Bronchial smooth muscle cell (primary cell): Measurements from ENCODE around the gene FGFBP3. TPM values are rescaled to one million over a fixed set of nuclear protein-coding genes. Genes with fewer than 3 reads are reported as not detected.

Source experiments
- total RNA-seq: library from RNA; depleted of rRNA; stranded (reverse); fragments of >200 nt; gene quantifications from 2 replicates; pipeline ENCODE4 v1.2.1, GENCODE V29; 2014

FGFBP3 gene
- 0.17 and 0.47 TPM in 2 replicates for total RNA-seq

GRCh38 chr10:91909117-91909677, at the start of gene FGFBP3:
TSS of gene FGFBP3 (minus strand) at chr10:91909486. CDS start at chr10:91908969, 517 bp downstream.

GRCh38 chr10:91923371-91924211, 14.3 kb upstream of the FGFBP3 start, which contains the start of gene BTAF1:
TSS of gene BTAF1 (plus strand) at chr10:91923770. CDS start at chr10:91924077, 307 bp downstream.

Other genes with a start within 250 kb of the FGFBP3 start
- gene TNKS2, start 111.1 kb downstream of the FGFBP3 start, total RNA-seq: 44.0 and 53.0 TPM in 2 replicates
- 38.6 and 41.1 TPM in 2 replicates for gene BTAF1, start 14.3 kb upstream of the FGFBP3 start, total RNA-seq